Esophagus muscularis mucosa (tissue), 4 donors: ENCODE measurements around the gene INHBB. TPM values are rescaled to one million over a fixed set of nuclear protein-coding genes. Genes with fewer than 3 reads are reported as not detected.

ENCODE experiments used
- DNase-seq: peaks from one replicate; pipeline ENCODE4 v3.0.0-alpha.2; 2017; ENCODE audit errors: extremely low spot score
- H3K27ac ChIP-seq, 4 donors: fragments of 200-600 bp; sonication (generic); replicated peaks in 1 of 4; 1 replicate in 3 of 4; 2 replicates in 1 of 4; pipeline ENCODE4 v1.5.1; 2016 to 2019; ENCODE audit warnings: mild to moderate bottlenecking in 1 of 4
- H3K27me3 ChIP-seq, 4 donors: fragments of 200-600 bp; sonication (generic); one replicate each; pipeline versions ENCODE4 v1.5.1 to v1.6.0; 2016 to 2019
- H3K36me3 ChIP-seq, 4 donors: fragments of 200-600 bp; sonication (generic); one replicate each; pipeline ENCODE4 v1.5.1; 2016 to 2019
- H3K4me1 ChIP-seq, 4 donors: fragments of 200-600 bp; sonication (generic); one replicate each; pipeline ENCODE4 v1.5.1; 2016 to 2019
- H3K4me3 ChIP-seq, 4 donors: fragments of 200-600 bp; sonication (generic); 1 replicate in 2 of 4; 2 replicates in 2 of 4; pipeline ENCODE4 v1.5.1; 2016 to 2019; ENCODE audit warnings: mild to moderate bottlenecking in 4 of 4, moderate library complexity in 1 of 4
- H3K9me3 ChIP-seq, 4 donors: fragments of 200-600 bp; sonication (generic); 1 replicate in 3 of 4; 2 replicates in 1 of 4; pipeline ENCODE4 v1.5.1; 2016 to 2019
- CTCF ChIP-seq, 3 experiments: fragments of 200-600 bp in 2 of 3; fragments of 450-650 bp in 1 of 3; sonication (generic) in 2 of 3; IDR thresholded peaks; one replicate each; pipeline ENCODE4 v1.5.1; 2017 to 2019; ENCODE audit warnings: antibody characterized with exemption in 3 of 3, mild to moderate bottlenecking in 2 of 3, moderate library complexity in 1 of 3
- EP300 ChIP-seq: sonication (generic); formaldehyde crosslinking; IDR thresholded peaks from one replicate; pipeline ENCODE4 v1.6.1; 2017; ENCODE audit warnings: antibody characterized with exemption
- POLR2A ChIP-seq: fragments of 450-650 bp; IDR thresholded peaks from one replicate; pipeline ENCODE4 v1.6.1; 2017; ENCODE audit warnings: antibody characterized with exemption, moderate library complexity, mild to moderate bottlenecking, low read depth
- POLR2AphosphoS5 ChIP-seq, 2 donors: sonication (generic); formaldehyde crosslinking; IDR thresholded peaks; one replicate each; pipeline ENCODE4 v1.6.1; 2017; ENCODE audit warnings: antibody characterized with exemption in 2 of 2
- WGBS: methylation state at CpG from one replicate; pipeline ENCODE4 v1.1.5; 2018; 5-methylcytosine and 5-hydroxymethylcytosine counted together
- intact Hi-C: fragments of 100-400 bp; cut with DNase I; formaldehyde crosslinking; loops from one replicate; pipeline ENCODE4 v1.15.1; 2023
- total RNA-seq, 4 donors: library from RNA; depleted of rRNA; stranded (reverse); fragments of >200 nt; gene quantifications; one replicate each; pipeline versions ENCODE4 v1.1.0 to v1.2.1, GENCODE V29; 2016

Gene INHBB
- total RNA-seq, 4 donors from 2014 or later, result 1.2 to 13.9 (median 7.2) TPM

- intact Hi-C loops, result loop anchor here (5.0 to 10.0 kb wide), 2 partner anchors 210 to 732 kb away; no protein-coding TSS in a partner anchor
- no peak overlapping the region for H3K4me3 ChIP-seq
- no peak for TF ChIP-seq EP300
- no peak for TF ChIP-seq POLR2A
- TF ChIP-seq POLR2AphosphoS5 (IDR thresholded peaks at IDR 0.05), result no peak
- no peak for TF ChIP-seq CTCF (IDR thresholded peaks at IDR 0.05)
- no peak for DNase-seq
- no peaks in the 10 kb centered on the region for H3K36me3 ChIP-seq
- no peak overlapping the region for H3K27ac ChIP-seq
- WGBS, result 55% methylated on average over 7 of the region's 7 CpGs
- H3K4me1 ChIP-seq, result peaks cover 33 to 46% (median 42%) of the 10 kb centered on the region in 4 donors
- no peaks in the 10 kb centered on the region for H3K9me3 ChIP-seq
- peaks cover 0 to 93% (median 46%) of the 10 kb centered on the region in 4 donors for H3K27me3 ChIP-seq
Observed at GRCh38 chr2:120342446-120342845, 3.5 kb upstream of the INHBB start.

- H3K36me3 ChIP-seq, result no peaks in the 10 kb centered on the region
- no peak for DNase-seq
- no peaks in the 10 kb centered on the region for H3K9me3 ChIP-seq
- peak overlapping the region in 3 of 4 donors; percentile 61 to 70 (median 62) for H3K4me3 ChIP-seq
- WGBS, result no CpG with 5 or more reads among the region's 5 CpGs
- H3K27ac ChIP-seq, result no peak overlapping the region
- H3K4me1 ChIP-seq, result peaks cover 36 to 50% (median 46%) of the 10 kb centered on the region in 4 donors
- H3K27me3 ChIP-seq, result peaks cover 0 to 96% (median 50%) of the 10 kb centered on the region in 4 donors
- TF ChIP-seq POLR2AphosphoS5 (IDR thresholded peaks at IDR 0.05) (no peak), EP300 (no peak), POLR2A (no peak), CTCF (IDR thresholded peaks at IDR 0.05) (no peak)
- intact Hi-C loops, result loop anchor here (1.0 to 10.0 kb wide), 3 partner anchors 209 to 732 kb away; no protein-coding TSS in a partner anchor
Observed at GRCh38 chr2:120343100-120343432, 2.9 kb upstream of the INHBB start.

- WGBS, result 38% methylated on average over 8 of the region's 43 CpGs
- Histone ChIP-seq H3K4me1 (peaks cover 36 to 50% (median 46%) of the 10 kb centered on the region in 4 donors), H3K27ac (peak overlapping the region in 1 of 4 donors; percentile 34), H3K4me3 (peak overlapping the region; percentile 60 to 70 (median 62)), H3K27me3 (peaks cover 0 to 97% (median 52%) of the 10 kb centered on the region in 4 donors), H3K9me3 (no peaks in the 10 kb centered on the region), H3K36me3 (no peaks in the 10 kb centered on the region)
- peak; percentile 94 for DNase-seq
- intact Hi-C loops, result loop anchor here (1.0 to 10.0 kb wide), 3 partner anchors 209 to 731 kb away; no protein-coding TSS in a partner anchor
- no peak for TF ChIP-seq EP300
- peak; percentile 48 to 53 for TF ChIP-seq POLR2AphosphoS5 (IDR thresholded peaks at IDR 0.05)
- peak; percentile 79 to 84 (median 82) for TF ChIP-seq CTCF (IDR thresholded peaks at IDR 0.05)
Observed at GRCh38 chr2:120343433-120344105, 2.4 kb upstream of the INHBB start.

- Histone ChIP-seq H3K27ac (peak overlapping the region in 3 of 4 donors; percentile 34 to 60 (median 51)), H3K36me3 (peaks cover 0 to 6% (median 0%) of the 10 kb centered on the region in 4 donors), H3K27me3 (peaks cover 0 to 97% (median 53%) of the 10 kb centered on the region in 4 donors), H3K4me3 (peak overlapping the region; percentile 60 to 70 (median 62)), H3K4me1 (peaks cover 36 to 50% (median 46%) of the 10 kb centered on the region in 4 donors), H3K9me3 (no peaks in the 10 kb centered on the region)
- intact Hi-C loops, result loop anchor here (5.0 to 10.0 kb wide), 2 partner anchors 208 to 730 kb away; no protein-coding TSS in a partner anchor
- TF ChIP-seq POLR2AphosphoS5 (IDR thresholded peaks at IDR 0.05) (no peak), POLR2A (no peak), EP300 (no peak), CTCF (IDR thresholded peaks at IDR 0.05) (no peak)
- no peak for DNase-seq
- 2% methylated on average over 31 of the region's 75 CpGs for WGBS
Observed at GRCh38 chr2:120344214-120344975, 1.5 kb upstream of the INHBB start.
